Fibroblast of lung (primary cell): ENCODE data around the gene SPEN. TPM values are rescaled to one million over a fixed set of nuclear protein-coding genes. Genes with fewer than 3 reads are reported as not detected.
"Not testable (repeated sequence)": the region's sequence is repeated elsewhere in the genome, so short reads cannot be mapped to it uniquely, and the experiment has no call there.

Experiments used
- DNase-seq, 2 donors: peaks; one replicate each; pipeline versions ENCODE4 v3.0.0 to v3.0.0-alpha.2; 2010; ENCODE audit warnings: low read depth in 2 of 2
- H2AFZ ChIP-seq: 2 replicates; pipeline ENCODE4 v1.5.1; 2012; ENCODE audit warnings: low read length, control low read depth, inconsistent platforms
- H3K27ac ChIP-seq: 2 replicates; pipeline ENCODE4 v1.5.1; 2011; ENCODE audit warnings: low read length, control low read depth; ENCODE audit not compliant: insufficient read depth
- H3K27me3 ChIP-seq: 2 replicates; pipeline ENCODE4 v1.5.1; 2011; ENCODE audit warnings: mild to moderate bottlenecking, low read length; ENCODE audit not compliant: control insufficient read depth, insufficient read depth
- H3K36me3 ChIP-seq: 2 replicates; pipeline ENCODE4 v1.5.1; 2011; ENCODE audit warnings: low read length; ENCODE audit not compliant: control insufficient read depth, insufficient read depth
- H3K4me1 ChIP-seq: 2 replicates; pipeline ENCODE4 v1.5.1; 2011; ENCODE audit warnings: low read length; ENCODE audit not compliant: control insufficient read depth, insufficient read depth; ENCODE audit errors: extremely low read depth
- H3K4me2 ChIP-seq: 2 replicates; pipeline ENCODE4 v1.5.1; 2011; ENCODE audit warnings: low read length, control low read depth; ENCODE audit not compliant: insufficient read depth; ENCODE audit errors: extremely low read depth
- H3K4me3 ChIP-seq, 4 experiments: fragments of 200-600 bp in 1 of 4; sonication (generic) in 1 of 4; replicated peaks in 1 of 4; 2 replicates each; pipeline ENCODE4 v1.5.1; 2011 to 2016; ENCODE audit warnings: low read length in 4 of 4, low read depth in 3 of 4, mild to moderate bottlenecking in 3 of 4, control low read depth in 2 of 4, inconsistent platforms in 1 of 4, mixed read lengths in 1 of 4; ENCODE audit not compliant: insufficient read depth in 1 of 4; ENCODE audit errors: control extremely low read depth in 1 of 4
- H3K79me2 ChIP-seq: 2 replicates; pipeline ENCODE4 v1.5.1; 2012; ENCODE audit warnings: mild to moderate bottlenecking, low read length, inconsistent platforms; ENCODE audit not compliant: control insufficient read depth, insufficient read depth
- H3K9ac ChIP-seq: 2 replicates; pipeline ENCODE4 v1.5.1; 2011; ENCODE audit warnings: mild to moderate bottlenecking, low read length, control low read depth; ENCODE audit not compliant: insufficient read depth
- H3K9me3 ChIP-seq: 2 replicates; pipeline ENCODE4 v1.5.1; 2012; ENCODE audit warnings: low read depth, low read length; ENCODE audit not compliant: control insufficient read depth, insufficient read depth
- H4K20me1 ChIP-seq: 2 replicates; pipeline ENCODE4 v1.5.1; 2011; ENCODE audit warnings: low read length; ENCODE audit not compliant: control insufficient read depth, insufficient read depth; ENCODE audit errors: extremely low read depth
- CTCF ChIP-seq, 2 donors: IDR thresholded peaks in 1 of 2; conservative IDR thresholded peaks in 1 of 2; 1 replicate in 1 of 2; 2 replicates in 1 of 2; pipeline ENCODE4 v1.5.1; 2011 to 2012; ENCODE audit warnings: low read length in 2 of 2, control low read depth in 1 of 2, inconsistent platforms in 1 of 2, low read depth in 1 of 2, mild to moderate bottlenecking in 1 of 2
- EZH2 ChIP-seq: IDR thresholded peaks from 2 replicates; pipeline ENCODE4 v1.5.1; 2012; ENCODE audit warnings: low read length, control low read depth, mild to moderate bottlenecking; ENCODE audit errors: missing control alignments
- polyA plus RNA-seq, 2 donors: library from polyadenylated mRNA; depleted of rRNA in 1 of 2; stranded (reverse) in 1 of 2; unstranded in 1 of 2; fragments of >200 nt; gene quantifications; 2 replicates each; pipeline ENCODE4 v1.2.1, GENCODE V29; 2011 to 2012; ENCODE audit warnings: missing spikeins in 1 of 2
- total RNA-seq: library from RNA; depleted of rRNA; stranded (reverse); fragments of >200 nt; gene quantifications from 2 replicates; pipeline ENCODE4 v1.2.1, GENCODE V29; 2014

The SPEN gene
- total and polyA plus RNA-seq, 2 donors (not counting 1 experiment from before 2014, with no cell fraction given), result 5.1 to 11.9 TPM

- Histone ChIP-seq H3K79me2 (no peaks in the 10 kb centered on the region), H3K4me3 (no peak overlapping the region), H3K9me3 (no peaks in the 10 kb centered on the region), H3K27me3 (no peaks in the 10 kb centered on the region), H4K20me1 (no peaks in the 10 kb centered on the region), H3K36me3 (no peaks in the 10 kb centered on the region), H3K27ac (no peak overlapping the region), H3K9ac (no peak overlapping the region), H3K4me1 (peaks cover 20% of the 10 kb centered on the region), H3K4me2 (no peak overlapping the region), H2AFZ (no peak overlapping the region)
- TF ChIP-seq EZH2 (no peak), CTCF (conservative IDR thresholded peaks at IDR 0.05 in 1 of 2, IDR thresholded peaks at IDR 0.05 in 1 of 2; ENCODE audit: low read depth in 1 of 2, low read length in 2 of 2) (no peak)
- no peak for DNase-seq
These were observed 43.4 kb upstream of the SPEN start for GRCh38 chr1:15804060-15804459.

GRCh38 chr1:15807121-15807520, 40.4 kb upstream of the SPEN start:
- H3K9ac ChIP-seq, result no peak overlapping the region
- no peaks in the 10 kb centered on the region for H3K36me3 ChIP-seq
- no peak for TF ChIP-seq CTCF (conservative IDR thresholded peaks at IDR 0.05 in 1 of 2, IDR thresholded peaks at IDR 0.05 in 1 of 2; ENCODE audit: low read depth in 1 of 2, low read length in 2 of 2)
- TF ChIP-seq EZH2, result no peak
- H3K4me2 ChIP-seq, result no peak overlapping the region
- no peak overlapping the region for H2AFZ ChIP-seq
- DNase-seq, result no peak
- H3K27ac ChIP-seq, result no peak overlapping the region
- H3K79me2 ChIP-seq, result no peaks in the 10 kb centered on the region
- H3K9me3 ChIP-seq, result no peaks in the 10 kb centered on the region
- no peak overlapping the region for H3K4me3 ChIP-seq
- no peaks in the 10 kb centered on the region for H3K4me1 ChIP-seq
- no peaks in the 10 kb centered on the region for H3K27me3 ChIP-seq
- H4K20me1 ChIP-seq, result no peaks in the 10 kb centered on the region

GRCh38 chr1:15807549-15807948, 40.0 kb upstream of the SPEN start, which contains the start of gene UQCRHL:
Gene UQCRHL, minus strand, starts transcription at chr1:15807649. Its CDS starts 0 bp downstream, at chr1:15807649.
- not testable (repeated sequence) for H3K9me3 ChIP-seq, H3K4me3 ChIP-seq, H4K20me1 ChIP-seq, DNase-seq, H3K27ac ChIP-seq, H2AFZ ChIP-seq, H3K36me3 ChIP-seq, H3K4me2 ChIP-seq, H3K4me1 ChIP-seq, H3K9ac ChIP-seq, H3K27me3 ChIP-seq, H3K79me2 ChIP-seq
